Suprapubic skin (tissue), 4 donors: ENCODE data around the gene METTL1.

Experiments used
- EP300 ChIP-seq: sonication (generic); formaldehyde crosslinking; IDR thresholded peaks from one replicate; pipeline ENCODE4 v1.6.1; 2017; ENCODE audit warnings: antibody characterized with exemption
- POLR2A ChIP-seq, 2 donors: fragments of 450-650 bp; IDR thresholded peaks; one replicate each; pipeline ENCODE4 v1.6.1; 2017; ENCODE audit warnings: antibody characterized with exemption in 2 of 2, mild to moderate bottlenecking in 2 of 2, moderate library complexity in 2 of 2
- POLR2AphosphoS5 ChIP-seq, 3 donors: sonication (generic); formaldehyde crosslinking; IDR thresholded peaks; one replicate each; pipeline ENCODE4 v1.6.1; 2017; ENCODE audit warnings: antibody characterized with exemption in 3 of 3
- TF ChIP-seq, protein P1 (sequence below), 2 donors: fragments of 200-600 bp in 1 of 2; fragments of 450-650 bp in 1 of 2; sonication (generic) in 1 of 2; IDR thresholded peaks; one replicate each; pipeline ENCODE4 v1.5.1; 2016 to 2019; ENCODE audit warnings: antibody characterized with exemption in 2 of 2, mild to moderate bottlenecking in 1 of 2, moderate library complexity in 1 of 2

- TF ChIP-seq, protein P1, sequence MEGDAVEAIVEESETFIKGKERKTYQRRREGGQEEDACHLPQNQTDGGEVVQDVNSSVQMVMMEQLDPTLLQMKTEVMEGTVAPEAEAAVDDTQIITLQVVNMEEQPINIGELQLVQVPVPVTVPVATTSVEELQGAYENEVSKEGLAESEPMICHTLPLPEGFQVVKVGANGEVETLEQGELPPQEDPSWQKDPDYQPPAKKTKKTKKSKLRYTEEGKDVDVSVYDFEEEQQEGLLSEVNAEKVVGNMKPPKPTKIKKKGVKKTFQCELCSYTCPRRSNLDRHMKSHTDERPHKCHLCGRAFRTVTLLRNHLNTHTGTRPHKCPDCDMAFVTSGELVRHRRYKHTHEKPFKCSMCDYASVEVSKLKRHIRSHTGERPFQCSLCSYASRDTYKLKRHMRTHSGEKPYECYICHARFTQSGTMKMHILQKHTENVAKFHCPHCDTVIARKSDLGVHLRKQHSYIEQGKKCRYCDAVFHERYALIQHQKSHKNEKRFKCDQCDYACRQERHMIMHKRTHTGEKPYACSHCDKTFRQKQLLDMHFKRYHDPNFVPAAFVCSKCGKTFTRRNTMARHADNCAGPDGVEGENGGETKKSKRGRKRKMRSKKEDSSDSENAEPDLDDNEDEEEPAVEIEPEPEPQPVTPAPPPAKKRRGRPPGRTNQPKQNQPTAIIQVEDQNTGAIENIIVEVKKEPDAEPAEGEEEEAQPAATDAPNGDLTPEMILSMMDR (IDR thresholded peaks at IDR 0.05), result no peak
- no peak for TF ChIP-seq POLR2AphosphoS5 (IDR thresholded peaks at IDR 0.05)
- no peak for TF ChIP-seq POLR2A (IDR thresholded peaks at IDR 0.05)
- TF ChIP-seq EP300, result no peak
These were observed 28.1 kb downstream of the METTL1 start for GRCh38 chr12:57743769-57744168.
